Suprapubic skin (tissue), 4 donors: ENCODE measurements around the gene PAPOLG. TPM values are rescaled to one million over a fixed set of nuclear protein-coding genes. Genes with fewer than 3 reads are reported as not detected.

Experiments
- DNase-seq, 2 donors: peaks; one replicate each; pipeline ENCODE4 v3.0.0-alpha.2; 2019; ENCODE audit warnings: low spot score in 2 of 2
- H3K27ac ChIP-seq: fragments of 200-600 bp; sonication (generic); one replicate; pipeline ENCODE4 v1.5.1; 2019
- H3K27me3 ChIP-seq: fragments of 200-600 bp; sonication (generic); one replicate; pipeline ENCODE4 v1.5.1; 2019
- H3K36me3 ChIP-seq: fragments of 200-600 bp; sonication (generic); one replicate; pipeline ENCODE4 v1.5.1; 2019
- H3K4me1 ChIP-seq: fragments of 200-600 bp; sonication (generic); one replicate; pipeline ENCODE4 v1.5.1; 2019
- H3K4me3 ChIP-seq: fragments of 200-600 bp; sonication (generic); one replicate; pipeline ENCODE4 v1.5.1; 2019; ENCODE audit warnings: mild to moderate bottlenecking
- H3K9me3 ChIP-seq: fragments of 200-600 bp; sonication (generic); one replicate; pipeline ENCODE4 v1.5.1; 2019
- EP300 ChIP-seq: sonication (generic); formaldehyde crosslinking; IDR thresholded peaks from one replicate; pipeline ENCODE4 v1.6.1; 2017; ENCODE audit warnings: antibody characterized with exemption
- POLR2A ChIP-seq, 2 donors: fragments of 450-650 bp; IDR thresholded peaks; one replicate each; pipeline ENCODE4 v1.6.1; 2017; ENCODE audit warnings: antibody characterized with exemption in 2 of 2, mild to moderate bottlenecking in 2 of 2, moderate library complexity in 2 of 2
- POLR2AphosphoS5 ChIP-seq, 3 donors: sonication (generic); formaldehyde crosslinking; IDR thresholded peaks; one replicate each; pipeline ENCODE4 v1.6.1; 2017; ENCODE audit warnings: antibody characterized with exemption in 3 of 3
- WGBS: methylation state at CpG from one replicate; pipeline ENCODE4 v1.1.5; 2018; 5-methylcytosine and 5-hydroxymethylcytosine counted together
- total RNA-seq, 4 donors: library from RNA; depleted of rRNA; stranded (reverse); fragments of >200 nt; gene quantifications; one replicate each; pipeline ENCODE4 v1.1.0, GENCODE V29; 2016
- TF ChIP-seq, protein P1 (sequence below), 2 donors: fragments of 200-600 bp in 1 of 2; fragments of 450-650 bp in 1 of 2; sonication (generic) in 1 of 2; IDR thresholded peaks; one replicate each; pipeline ENCODE4 v1.5.1; 2016 to 2019; ENCODE audit warnings: antibody characterized with exemption in 2 of 2, mild to moderate bottlenecking in 1 of 2, moderate library complexity in 1 of 2

Gene PAPOLG
- total RNA-seq, 4 donors from 2014 or later, result 15.4 to 23.0 (median 19.5) TPM

DNA sequence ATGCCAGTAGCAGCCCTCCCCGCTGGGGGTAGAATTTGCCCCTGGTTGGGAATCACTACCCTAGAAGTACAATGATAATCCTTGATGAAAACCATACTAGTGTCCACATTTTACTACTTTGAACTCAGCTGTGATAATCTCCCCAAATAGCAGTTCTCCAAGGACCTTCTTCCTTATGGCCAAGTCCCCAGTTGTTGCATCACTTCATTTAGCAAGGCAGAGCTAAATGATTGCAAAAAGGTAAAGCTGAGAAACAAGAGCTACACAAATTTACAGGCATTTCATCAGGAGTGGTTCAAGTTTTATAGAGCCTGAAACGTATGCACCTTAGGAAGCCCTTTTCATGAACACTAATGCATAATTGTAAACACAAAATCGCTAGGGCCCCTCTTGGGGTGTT lies 80.4 kb downstream of the PAPOLG start:
- Histone ChIP-seq H3K4me1 (no peaks in the 10 kb centered on the region), H3K4me3 (no peak overlapping the region), H3K9me3 (no peaks in the 10 kb centered on the region), H3K27me3 (no peaks in the 10 kb centered on the region), H3K27ac (no peak overlapping the region), H3K36me3 (no peaks in the 10 kb centered on the region)
- 86% methylated on average over 3 of the region's 3 CpGs for WGBS
- no peak for DNase-seq
- TF ChIP-seq POLR2A (IDR thresholded peaks at IDR 0.05) (no peak), EP300 (no peak), POLR2AphosphoS5 (IDR thresholded peaks at IDR 0.05) (no peak)
- TF ChIP-seq, protein P1, sequence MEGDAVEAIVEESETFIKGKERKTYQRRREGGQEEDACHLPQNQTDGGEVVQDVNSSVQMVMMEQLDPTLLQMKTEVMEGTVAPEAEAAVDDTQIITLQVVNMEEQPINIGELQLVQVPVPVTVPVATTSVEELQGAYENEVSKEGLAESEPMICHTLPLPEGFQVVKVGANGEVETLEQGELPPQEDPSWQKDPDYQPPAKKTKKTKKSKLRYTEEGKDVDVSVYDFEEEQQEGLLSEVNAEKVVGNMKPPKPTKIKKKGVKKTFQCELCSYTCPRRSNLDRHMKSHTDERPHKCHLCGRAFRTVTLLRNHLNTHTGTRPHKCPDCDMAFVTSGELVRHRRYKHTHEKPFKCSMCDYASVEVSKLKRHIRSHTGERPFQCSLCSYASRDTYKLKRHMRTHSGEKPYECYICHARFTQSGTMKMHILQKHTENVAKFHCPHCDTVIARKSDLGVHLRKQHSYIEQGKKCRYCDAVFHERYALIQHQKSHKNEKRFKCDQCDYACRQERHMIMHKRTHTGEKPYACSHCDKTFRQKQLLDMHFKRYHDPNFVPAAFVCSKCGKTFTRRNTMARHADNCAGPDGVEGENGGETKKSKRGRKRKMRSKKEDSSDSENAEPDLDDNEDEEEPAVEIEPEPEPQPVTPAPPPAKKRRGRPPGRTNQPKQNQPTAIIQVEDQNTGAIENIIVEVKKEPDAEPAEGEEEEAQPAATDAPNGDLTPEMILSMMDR (IDR thresholded peaks at IDR 0.05), result no peak

- TF ChIP-seq EP300 (no peak), POLR2A (IDR thresholded peaks at IDR 0.05) (no peak), POLR2AphosphoS5 (IDR thresholded peaks at IDR 0.05) (no peak)
- TF ChIP-seq, protein P1 (IDR thresholded peaks at IDR 0.05), result no peak
- Histone ChIP-seq H3K27ac (no peak overlapping the region), H3K27me3 (no peaks in the 10 kb centered on the region), H3K9me3 (no peaks in the 10 kb centered on the region), H3K4me3 (no peak overlapping the region), H3K36me3 (no peaks in the 10 kb centered on the region), H3K4me1 (no peaks in the 10 kb centered on the region)
- WGBS, result 71% methylated on average over 1 of the region's 1 CpG
- no peak for DNase-seq
Observed at GRCh38 chr2:60837123-60837522, 81.1 kb downstream of the PAPOLG start.

DNA sequence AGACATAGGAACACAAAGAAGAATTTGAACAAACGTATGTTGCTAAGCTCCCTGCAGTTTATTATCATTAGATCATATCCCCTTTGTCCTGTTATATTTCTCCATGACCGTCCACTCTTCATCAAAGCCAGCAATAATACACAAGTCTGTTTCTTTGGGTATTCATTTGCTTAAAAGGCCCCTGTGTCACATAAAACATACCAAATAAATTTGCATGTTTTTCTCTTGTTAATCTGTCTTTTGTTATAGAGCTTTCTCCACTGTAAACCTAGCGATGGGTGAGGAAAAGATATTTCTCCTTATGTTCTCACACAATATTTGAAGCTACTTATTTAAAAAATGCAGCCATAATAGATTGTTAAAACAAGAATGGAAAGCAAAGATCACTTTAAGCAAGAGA lies 82.4 kb downstream of the PAPOLG start:
- DNase-seq, result no peak
- Histone ChIP-seq H3K27ac (no peak overlapping the region), H3K36me3 (no peaks in the 10 kb centered on the region), H3K27me3 (no peaks in the 10 kb centered on the region), H3K4me1 (no peaks in the 10 kb centered on the region), H3K9me3 (no peaks in the 10 kb centered on the region), H3K4me3 (no peak overlapping the region)
- TF ChIP-seq POLR2A (IDR thresholded peaks at IDR 0.05), result no peak
- TF ChIP-seq, protein P1 (IDR thresholded peaks at IDR 0.05), result no peak
- TF ChIP-seq POLR2AphosphoS5 (IDR thresholded peaks at IDR 0.05), result no peak
- no peak for TF ChIP-seq EP300
- WGBS, result 80% methylated on average over 3 of the region's 3 CpGs

DNA sequence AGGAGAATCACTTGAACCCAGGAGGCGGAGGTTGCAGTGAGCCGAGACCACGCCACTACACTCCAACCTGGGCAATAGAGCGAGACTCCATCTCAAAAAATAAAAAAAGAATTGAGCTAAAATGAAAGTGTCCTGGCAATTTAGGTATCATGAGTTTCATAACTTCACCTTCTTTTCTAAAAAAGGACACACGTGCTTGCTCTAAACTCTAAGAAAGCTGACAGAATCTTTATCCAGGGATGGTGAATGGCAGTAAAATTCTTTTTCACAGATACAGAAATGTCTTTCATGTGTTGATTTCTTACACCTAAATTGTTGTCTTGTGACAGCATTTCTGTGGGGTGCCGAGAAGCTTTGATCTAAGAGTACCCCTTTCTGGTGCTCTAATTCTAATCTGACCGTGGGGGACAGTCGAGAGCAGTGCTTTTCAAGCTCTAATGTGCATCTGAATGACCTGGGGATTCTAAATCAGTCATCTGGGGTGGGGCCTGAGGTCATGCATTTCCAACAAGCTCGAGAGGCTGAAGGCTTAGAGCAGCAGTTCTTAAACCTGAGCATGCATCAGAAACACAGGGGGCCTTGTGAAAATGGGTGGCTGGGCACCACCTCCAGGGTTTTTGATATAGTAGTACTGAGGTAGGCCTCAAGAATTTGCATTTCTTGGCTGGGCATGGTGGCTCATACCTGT lies 83.2 kb downstream of the PAPOLG start:
- WGBS, result 90% methylated on average over 9 of the region's 9 CpGs
- TF ChIP-seq, protein P1 (IDR thresholded peaks at IDR 0.05), result no peak
- TF ChIP-seq EP300, result no peak
- no peak for TF ChIP-seq POLR2A (IDR thresholded peaks at IDR 0.05)
- no peak for TF ChIP-seq POLR2AphosphoS5 (IDR thresholded peaks at IDR 0.05)
- H3K4me1 ChIP-seq, result no peaks in the 10 kb centered on the region
- DNase-seq, result no peak
- H3K9me3 ChIP-seq, result no peaks in the 10 kb centered on the region
- no peaks in the 10 kb centered on the region for H3K27me3 ChIP-seq
- H3K4me3 ChIP-seq, result no peak overlapping the region
- H3K27ac ChIP-seq, result no peak overlapping the region
- H3K36me3 ChIP-seq, result no peaks in the 10 kb centered on the region

GRCh38 chr2:60840880-60841279 lies 84.8 kb downstream of the PAPOLG start:
- H3K36me3 ChIP-seq, result no peaks in the 10 kb centered on the region
- H3K4me3 ChIP-seq, result no peak overlapping the region
- no peak for DNase-seq
- no peak overlapping the region for H3K27ac ChIP-seq
- H3K9me3 ChIP-seq, result no peaks in the 10 kb centered on the region
- 64% methylated on average over 7 of the region's 7 CpGs for WGBS
- TF ChIP-seq POLR2A (IDR thresholded peaks at IDR 0.05) (no peak), POLR2AphosphoS5 (IDR thresholded peaks at IDR 0.05) (no peak), EP300 (no peak)
- TF ChIP-seq, protein P1 (IDR thresholded peaks at IDR 0.05), result no peak
- H3K4me1 ChIP-seq, result no peaks in the 10 kb centered on the region
- no peaks in the 10 kb centered on the region for H3K27me3 ChIP-seq
